Measurements from ENCODE around the gene KLK5. TPM values are rescaled to one million over a fixed set of nuclear protein-coding genes. Genes with fewer than 3 reads are reported as not detected.

The KLK5 gene, protein sequence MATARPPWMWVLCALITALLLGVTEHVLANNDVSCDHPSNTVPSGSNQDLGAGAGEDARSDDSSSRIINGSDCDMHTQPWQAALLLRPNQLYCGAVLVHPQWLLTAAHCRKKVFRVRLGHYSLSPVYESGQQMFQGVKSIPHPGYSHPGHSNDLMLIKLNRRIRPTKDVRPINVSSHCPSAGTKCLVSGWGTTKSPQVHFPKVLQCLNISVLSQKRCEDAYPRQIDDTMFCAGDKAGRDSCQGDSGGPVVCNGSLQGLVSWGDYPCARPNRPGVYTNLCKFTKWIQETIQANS
- not detected in 2 replicates for total RNA-seq

DNA sequence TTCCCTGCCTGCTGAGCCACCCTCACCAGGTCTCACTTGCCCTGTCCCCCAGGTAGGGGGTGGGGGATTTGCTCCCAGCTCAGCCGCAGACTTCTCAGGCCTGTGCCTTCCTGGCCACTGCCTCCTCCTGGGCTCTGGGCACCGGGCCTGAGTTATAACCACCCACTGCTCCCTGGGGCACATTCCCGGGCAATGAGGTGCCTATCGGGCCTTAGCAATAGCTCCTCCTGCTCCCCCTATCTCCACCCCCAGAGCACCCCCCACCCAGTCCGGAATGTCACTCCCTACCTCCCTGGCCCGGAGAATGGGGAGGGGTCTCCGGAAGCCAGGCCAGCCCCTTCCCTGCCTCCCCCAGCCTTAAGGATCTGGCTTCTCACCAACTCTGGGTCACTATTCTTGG lies at the start of gene KLK5:
KLK5 (minus strand) TSS at position 129 of the 400 bp plus-strand sequence. CDS start 381 bp downstream, outside the sequence.

DNA sequence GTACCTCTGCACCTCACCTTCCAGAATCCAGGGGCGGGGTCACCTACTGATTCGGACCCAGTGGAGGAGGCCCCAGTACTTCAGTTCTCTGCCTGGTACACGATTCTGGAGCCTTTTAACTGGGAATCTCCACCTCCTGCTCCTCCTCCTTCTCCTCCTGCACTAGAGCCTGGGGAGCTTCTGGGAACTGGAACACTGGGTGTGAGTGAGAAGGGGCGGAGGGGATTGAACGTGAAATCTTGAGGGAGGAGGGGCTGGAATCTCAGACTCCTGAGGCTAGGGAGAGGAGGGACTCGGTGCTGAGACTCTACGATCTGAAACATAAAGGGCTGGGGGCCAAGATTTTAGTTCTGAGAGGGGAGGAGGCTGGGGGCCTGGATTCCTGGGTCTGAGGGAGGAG lies 48.7 kb upstream of the KLK5 start, which contains the start of gene KLK8:
KLK8 (minus strand) TSS at position 90 of the 400 bp plus-strand sequence. CDS start 437 bp downstream, outside the sequence.

DNA sequence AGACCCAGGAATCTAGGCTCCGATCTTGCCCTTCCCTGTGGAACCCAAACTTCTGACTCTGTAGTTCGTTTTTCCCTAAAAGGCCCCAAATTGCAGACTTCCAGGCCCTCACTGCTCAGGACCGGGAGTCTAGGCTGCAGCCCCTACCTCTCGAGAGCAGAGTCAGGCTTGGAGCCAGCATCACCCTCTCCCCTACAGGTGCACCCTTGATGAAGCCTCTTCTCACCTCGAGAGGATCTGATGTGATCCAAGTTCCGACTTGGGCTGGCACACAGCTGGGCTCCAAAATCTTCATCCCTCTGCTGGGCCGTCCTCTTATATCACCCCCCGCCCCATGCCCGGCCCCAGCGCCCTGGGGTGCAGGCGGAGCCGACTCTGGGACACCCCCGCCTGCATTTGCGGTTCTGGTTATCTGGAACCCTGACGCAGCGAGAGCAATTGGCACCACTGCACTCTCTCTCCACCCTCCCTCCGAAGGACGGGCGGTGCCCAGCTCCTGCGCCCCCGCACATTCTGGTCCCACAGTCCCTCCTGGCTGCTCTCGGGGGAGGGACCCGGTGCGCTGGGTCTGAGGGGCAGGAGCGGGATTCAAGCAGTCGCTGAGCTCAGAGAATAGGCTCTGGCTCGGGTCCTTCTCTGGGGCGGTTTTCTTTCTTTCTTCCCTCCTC lies 30.9 kb upstream of the KLK5 start, which contains the start of gene KLK7:
KLK7 (minus strand) TSS at position 293 of the 668 bp plus-strand sequence. CDS start 1,518 bp downstream, outside the sequence.

DNA sequence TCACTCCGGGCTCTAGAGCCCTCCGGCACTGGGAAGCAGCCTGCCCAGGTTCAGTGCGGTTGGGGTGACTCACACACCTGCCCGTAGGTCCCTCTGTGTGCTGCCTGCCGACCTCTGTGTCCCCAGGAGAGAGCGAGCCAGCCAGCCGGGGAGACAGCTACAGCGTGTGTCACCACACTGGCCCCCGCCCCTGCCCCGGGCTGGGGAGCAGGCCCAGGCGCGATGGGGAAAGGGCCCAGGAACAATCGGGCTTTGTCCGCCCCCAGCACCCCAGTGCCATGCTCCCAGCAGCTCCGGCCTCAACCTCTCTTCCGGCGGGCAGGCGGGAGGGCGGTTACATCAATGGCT lies 16.5 kb upstream of the KLK5 start, which contains the start of gene KLK6:
KLK6 (minus strand) TSS at position 179 of the 348 bp plus-strand sequence. CDS start 1,487 bp downstream, outside the sequence.

DNA sequence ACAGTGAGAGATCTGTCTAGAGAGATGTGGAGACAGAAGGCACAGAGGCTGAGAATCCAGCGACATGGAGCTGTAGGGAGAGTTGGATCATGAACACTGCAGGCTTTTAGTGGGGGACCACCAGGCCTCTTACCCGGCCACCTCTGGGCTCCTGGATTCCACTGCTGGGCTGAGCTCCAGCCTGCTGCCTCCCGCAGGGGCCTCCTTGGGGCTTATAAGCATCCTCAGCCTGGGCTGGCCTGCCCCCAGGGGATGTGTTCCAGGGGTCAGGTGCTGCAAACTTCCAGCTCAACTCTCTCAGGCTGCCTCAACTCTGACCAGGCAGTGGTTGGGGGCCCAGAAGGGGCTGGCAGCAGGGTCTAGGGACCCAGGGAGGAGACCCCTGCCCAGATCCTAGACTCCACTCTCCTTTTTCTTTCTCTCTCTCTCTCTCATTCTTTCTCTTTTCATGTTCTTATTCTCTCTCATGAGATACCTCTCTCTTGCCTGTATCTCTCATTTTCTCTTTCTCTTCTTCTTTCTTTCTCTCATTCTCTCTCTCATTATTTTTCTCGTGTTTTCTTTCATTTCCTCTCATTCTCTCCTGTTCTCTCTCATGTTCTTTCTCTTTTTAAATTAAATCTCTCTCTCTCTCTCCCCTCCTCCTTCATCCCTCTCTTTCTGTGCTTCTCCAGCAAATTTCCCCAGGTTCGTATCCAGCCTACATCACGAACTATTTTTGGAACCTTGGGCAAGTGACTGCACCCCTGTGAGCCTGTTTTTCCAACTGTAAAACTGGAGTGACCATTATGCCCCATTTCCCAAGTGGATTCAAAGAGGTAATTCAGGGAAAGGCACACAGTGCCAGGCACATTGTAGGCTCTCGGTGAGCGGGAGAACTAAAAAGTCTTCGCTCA lies 41.4 kb downstream of the KLK5 start, which contains the start of gene KLK4:
KLK4 (minus strand) TSS at position 190 of the 896 bp plus-strand sequence. CDS start 657 bp downstream, outside the sequence.

Other genes starting within 250 kb of the KLK5 start
- 6.8 and 11.0 TPM in 2 replicates for gene SHANK1, start 233.2 kb downstream of the KLK5 start, total RNA-seq
- 56.1 and 68.0 TPM in 2 replicates for gene CLEC11A, start 229.7 kb downstream of the KLK5 start, total RNA-seq
- gene GPR32, start 182.6 kb downstream of the KLK5 start, total RNA-seq: not detected in 2 replicates
- gene ACP4, start 162.6 kb downstream of the KLK5 start, total RNA-seq: not detected in 2 replicates
- not detected in 2 replicates for gene KLK1, start 129.3 kb downstream of the KLK5 start, total RNA-seq
- not detected in 2 replicates for gene KLK15, start 119.5 kb downstream of the KLK5 start, total RNA-seq
- gene KLK3, start 98.1 kb downstream of the KLK5 start, total RNA-seq: not detected in 2 replicates
- gene KLK2, start 79.6 kb downstream of the KLK5 start, total RNA-seq: not detected in 2 replicates
- not detected in 2 replicates for gene KLK4, start 41.6 kb downstream of the KLK5 start, total RNA-seq
- gene KLK6, start 16.6 kb upstream of the KLK5 start, total RNA-seq: not detected in 2 replicates
- gene KLK7, start 30.9 kb upstream of the KLK5 start, total RNA-seq: not detected in 2 replicates
- gene KLK8, start 48.6 kb upstream of the KLK5 start, total RNA-seq: not detected in 2 replicates
- gene KLK10, start 66.7 kb upstream of the KLK5 start, total RNA-seq: not detected in 2 replicates
- not detected in 2 replicates for gene KLK11, start 73.6 kb upstream of the KLK5 start, total RNA-seq
- not detected in 2 replicates for gene KLK12, start 82.0 kb upstream of the KLK5 start, total RNA-seq
- not detected in 2 replicates for gene KLK13, start 112.1 kb upstream of the KLK5 start, total RNA-seq
- not detected in 2 replicates for gene KLK14, start 129.8 kb upstream of the KLK5 start, total RNA-seq
- gene CTU1, start 155.4 kb upstream of the KLK5 start, total RNA-seq: 8.6 and 8.7 TPM in 2 replicates
- gene SIGLEC9, start 171.9 kb upstream of the KLK5 start, total RNA-seq: not detected in 2 replicates
- not detected in 2 replicates for gene SIGLEC7, start 189.3 kb upstream of the KLK5 start, total RNA-seq